ENCODE data around the gene CDCP2. TPM values are rescaled to one million over a fixed set of nuclear protein-coding genes. Genes with fewer than 3 reads are reported as not detected.
"Not testable (repeated sequence)": the region's sequence is repeated elsewhere in the genome, so short reads cannot be mapped to it uniquely, and the experiment has no call there.

CDCP2 gene
- total RNA-seq, 1 donor from 2014 or later: not detected

GRCh38 chr1:54105080-54105479 lies 47.7 kb downstream of the CDCP2 start:
- H3K4me1 Mint-ChIP-seq (ENCODE audit: low read depth): no peaks in the 10 kb centered on the region
- H3K27ac Mint-ChIP-seq (ENCODE audit: unreplicated experiment): no peak overlapping the region
- H3K27me3 Mint-ChIP-seq (ENCODE audit: low read depth): no peaks in the 10 kb centered on the region
- H3K36me3 Mint-ChIP-seq (ENCODE audit: low read depth): peaks cover 4% of the 10 kb centered on the region
- H3K4me3 Mint-ChIP-seq (ENCODE audit: unreplicated experiment): no peak overlapping the region
- no peaks in the 10 kb centered on the region for H3K9me3 Mint-ChIP-seq (ENCODE audit: low read depth)
- DNase-seq (ENCODE audit: low spot score): no peak
- no peak for TF ChIP-seq CTCF (IDR thresholded peaks at IDR 0.05)

GRCh38 chr1:54104613-54105012 lies 48.2 kb downstream of the CDCP2 start:
- H3K9me3 Mint-ChIP-seq (ENCODE audit: low read depth); H3K4me1 Mint-ChIP-seq (ENCODE audit: low read depth); H3K36me3 Mint-ChIP-seq (ENCODE audit: low read depth); H3K4me3 Mint-ChIP-seq (ENCODE audit: unreplicated experiment); DNase-seq (ENCODE audit: low spot score); H3K27ac Mint-ChIP-seq (ENCODE audit: unreplicated experiment); H3K27me3 Mint-ChIP-seq (ENCODE audit: low read depth): not testable (repeated sequence)

GRCh38 chr1:54103414-54103813 lies 49.4 kb downstream of the CDCP2 start:
- no peak for TF ChIP-seq CTCF (IDR thresholded peaks at IDR 0.05)
- no peak overlapping the region for H3K27ac Mint-ChIP-seq (ENCODE audit: unreplicated experiment)
- H3K36me3 Mint-ChIP-seq (ENCODE audit: low read depth): peaks cover 4% of the 10 kb centered on the region
- no peaks in the 10 kb centered on the region for H3K4me1 Mint-ChIP-seq (ENCODE audit: low read depth)
- no peak overlapping the region for H3K4me3 Mint-ChIP-seq (ENCODE audit: unreplicated experiment)
- H3K27me3 Mint-ChIP-seq (ENCODE audit: low read depth): no peaks in the 10 kb centered on the region
- H3K9me3 Mint-ChIP-seq (ENCODE audit: low read depth): no peaks in the 10 kb centered on the region
- DNase-seq (ENCODE audit: low spot score): no peak

GRCh38 chr1:54100500-54100899 lies 52.3 kb downstream of the CDCP2 start:
- Mint-ChIP-seq H3K27me3 (ENCODE audit: low read depth) (no peaks in the 10 kb centered on the region), H3K4me3 (ENCODE audit: unreplicated experiment) (no peak overlapping the region), H3K4me1 (ENCODE audit: low read depth) (no peaks in the 10 kb centered on the region), H3K9me3 (ENCODE audit: low read depth) (no peaks in the 10 kb centered on the region), H3K36me3 (ENCODE audit: low read depth) (peaks cover 9% of the 10 kb centered on the region), H3K27ac (ENCODE audit: unreplicated experiment) (no peak overlapping the region)
- no peak for DNase-seq (ENCODE audit: low spot score)
- TF ChIP-seq CTCF (IDR thresholded peaks at IDR 0.05): no peak

GRCh38 chr1:54099061-54099610 lies 53.7 kb downstream of the CDCP2 start:
- Mint-ChIP-seq H3K9me3 (ENCODE audit: low read depth) (no peaks in the 10 kb centered on the region), H3K4me1 (ENCODE audit: low read depth) (no peaks in the 10 kb centered on the region), H3K36me3 (ENCODE audit: low read depth) (peaks cover 10% of the 10 kb centered on the region), H3K27me3 (ENCODE audit: low read depth) (no peaks in the 10 kb centered on the region), H3K4me3 (ENCODE audit: unreplicated experiment) (no peak overlapping the region), H3K27ac (ENCODE audit: unreplicated experiment) (no peak overlapping the region)
- no peak for TF ChIP-seq CTCF (IDR thresholded peaks at IDR 0.05)
- no peak for DNase-seq (ENCODE audit: low spot score)

- DNase-seq (ENCODE audit: low spot score): no peak
- H3K27me3 Mint-ChIP-seq (ENCODE audit: low read depth): no peaks in the 10 kb centered on the region
- peaks cover 7% of the 10 kb centered on the region for H3K36me3 Mint-ChIP-seq (ENCODE audit: low read depth)
- TF ChIP-seq CTCF (IDR thresholded peaks at IDR 0.05): no peak
- no peak overlapping the region for H3K4me3 Mint-ChIP-seq (ENCODE audit: unreplicated experiment)
- H3K27ac Mint-ChIP-seq (ENCODE audit: unreplicated experiment): no peak overlapping the region
- H3K4me1 Mint-ChIP-seq (ENCODE audit: low read depth): no peaks in the 10 kb centered on the region
- H3K9me3 Mint-ChIP-seq (ENCODE audit: low read depth): no peaks in the 10 kb centered on the region
These were observed 55.9 kb downstream of the CDCP2 start for GRCh38 chr1:54096877-54097240.
